Psoas muscle (tissue), 8 donors: ENCODE data around the gene SVOPL. TPM values are rescaled to one million over a fixed set of nuclear protein-coding genes. Genes with fewer than 3 reads are reported as not detected.

Source experiments
- ATAC-seq, 4 donors: fragments of 200-7000 bp; cut with Tn5 transposase; one replicate each; pipeline ENCODE4 v1.9.1; 2020; ENCODE audit warnings: moderate library complexity in 3 of 4, mild to moderate bottlenecking in 2 of 4
- DNase-seq, 2 donors: peaks; one replicate each; pipeline ENCODE4 v3.0.0-alpha.2; 2020
- H3K27ac ChIP-seq: fragments of 200-600 bp; one replicate; pipeline ENCODE4 v1.8.0; 2022
- H3K27me3 ChIP-seq, 3 donors: fragments of 200-600 bp in 1 of 3; one replicate each; pipeline versions ENCODE4 v1.6.1 to v1.8.0; 2013 to 2022; ENCODE audit warnings: low read length in 2 of 3, mild to moderate bottlenecking in 2 of 3, moderate library complexity in 1 of 3; ENCODE audit not compliant: insufficient read depth in 3 of 3
- H3K36me3 ChIP-seq, 2 donors: fragments of 200-600 bp in 1 of 2; one replicate each; pipeline versions ENCODE4 v1.6.1 to v1.8.0; 2013 to 2022; ENCODE audit warnings: low read depth in 1 of 2, mild to moderate bottlenecking in 1 of 2, moderate library complexity in 1 of 2; ENCODE audit not compliant: insufficient read depth in 1 of 2
- H3K4me1 ChIP-seq: fragments of 200-600 bp; one replicate; pipeline ENCODE4 v1.8.0; 2022
- H3K4me3 ChIP-seq: fragments of 200-600 bp; one replicate; pipeline ENCODE4 v1.8.0; 2022; ENCODE audit warnings: mild to moderate bottlenecking
- H3K9me3 ChIP-seq: fragments of 200-600 bp; one replicate; pipeline ENCODE4 v1.8.0; 2022
- WGBS, 3 donors: extraction: QIAGEN DNeasy Blood & Tissue Kit; methylation state at CpG; one replicate each; pipeline versions ENCODE4 v1.1.6 to v1.1.7; 2013; 5-methylcytosine and 5-hydroxymethylcytosine counted together
- intact Hi-C, 2 donors: fragments of 100-400 bp; cut with DNase I; formaldehyde crosslinking; loops; one replicate each; pipeline versions ENCODE4 v1.11.0 to v1.14.2; 2022
- polyA plus RNA-seq, 3 donors: library from polyadenylated mRNA; stranded (reverse); fragments of 200-250 nt; gene quantifications; one replicate each; pipeline ENCODE4 v1.2.3, GENCODE V29; 2013
- total RNA-seq, 4 donors: library from RNA; stranded (reverse); fragmentation: NEBNext Ultra II Directional in 2 of 4; extraction: Animal tissue kit (Norgen Biotek cat#: 25700) in 2 of 4; gene quantifications; one replicate each; pipeline versions ENCODE4 v1.2.1 to v1.2.4, GENCODE V29; 2021 to 2023
- TF ChIP-seq, protein P1 (sequence below): fragments of 200-600 bp; IDR thresholded peaks from one replicate; pipeline ENCODE4 v1.8.0; 2022; ENCODE audit warnings: antibody characterized with exemption
- donor health status: healthy with polysubstance abuse.
- donor health status: DM: no; HTN: no; CAD: no; lungs with moderate emphysema.
- donor health status: Bipolar disorder and iron deficiency.
- donor health status: healthy.
- donor health status: DM: yes; HTN: yes; CAD: no.
- donor health status: DM: no; HTN: no; CAD: no.
- donor health status: DM: no; HTN: no; CAD: no.
- donor health status: DM: yes; HTN: yes; CAD: no.

The SVOPL gene
- total and polyA plus RNA-seq, 7 donors = 0.01 TPM; not detected in 6

DNA sequence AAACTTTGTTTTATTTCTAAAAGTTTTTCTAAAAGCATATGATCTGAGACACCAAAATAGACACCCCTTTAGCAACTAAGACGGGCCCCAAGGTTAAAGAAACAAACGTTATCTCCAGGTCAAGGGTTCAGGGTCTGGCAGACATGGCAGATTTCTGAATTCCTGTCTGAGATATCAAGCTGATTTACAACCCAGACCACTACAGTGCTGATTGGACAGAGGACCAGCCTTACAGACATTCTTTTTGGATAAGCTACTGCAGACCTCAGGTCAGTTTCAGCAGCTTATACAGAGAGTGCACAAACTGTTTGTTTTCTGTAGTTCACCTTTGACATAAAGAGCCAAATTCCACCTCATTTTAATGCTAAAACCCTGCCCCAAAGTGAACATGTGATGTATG, 34.8 kb downstream of the SVOPL start:
- ATAC-seq (no peak), DNase-seq (no peak)
- H3K27me3 ChIP-seq = peaks cover 0 to 22% (median 3%) of the 10 kb centered on the region in 3 donors
- no peaks in the 10 kb centered on the region for H3K4me1 ChIP-seq
- TF ChIP-seq, protein P1, sequence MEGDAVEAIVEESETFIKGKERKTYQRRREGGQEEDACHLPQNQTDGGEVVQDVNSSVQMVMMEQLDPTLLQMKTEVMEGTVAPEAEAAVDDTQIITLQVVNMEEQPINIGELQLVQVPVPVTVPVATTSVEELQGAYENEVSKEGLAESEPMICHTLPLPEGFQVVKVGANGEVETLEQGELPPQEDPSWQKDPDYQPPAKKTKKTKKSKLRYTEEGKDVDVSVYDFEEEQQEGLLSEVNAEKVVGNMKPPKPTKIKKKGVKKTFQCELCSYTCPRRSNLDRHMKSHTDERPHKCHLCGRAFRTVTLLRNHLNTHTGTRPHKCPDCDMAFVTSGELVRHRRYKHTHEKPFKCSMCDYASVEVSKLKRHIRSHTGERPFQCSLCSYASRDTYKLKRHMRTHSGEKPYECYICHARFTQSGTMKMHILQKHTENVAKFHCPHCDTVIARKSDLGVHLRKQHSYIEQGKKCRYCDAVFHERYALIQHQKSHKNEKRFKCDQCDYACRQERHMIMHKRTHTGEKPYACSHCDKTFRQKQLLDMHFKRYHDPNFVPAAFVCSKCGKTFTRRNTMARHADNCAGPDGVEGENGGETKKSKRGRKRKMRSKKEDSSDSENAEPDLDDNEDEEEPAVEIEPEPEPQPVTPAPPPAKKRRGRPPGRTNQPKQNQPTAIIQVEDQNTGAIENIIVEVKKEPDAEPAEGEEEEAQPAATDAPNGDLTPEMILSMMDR = no peak
- H3K9me3 ChIP-seq = no peaks in the 10 kb centered on the region
- no peak overlapping the region for H3K4me3 ChIP-seq
- WGBS, 3 donors = 12 to 20% (median 14%) methylated on average over 2 of the region's 2 CpGs
- H3K27ac ChIP-seq = no peak overlapping the region
- no peaks in the 10 kb centered on the region for H3K36me3 ChIP-seq
- intact Hi-C loops = no loop called here

DNA sequence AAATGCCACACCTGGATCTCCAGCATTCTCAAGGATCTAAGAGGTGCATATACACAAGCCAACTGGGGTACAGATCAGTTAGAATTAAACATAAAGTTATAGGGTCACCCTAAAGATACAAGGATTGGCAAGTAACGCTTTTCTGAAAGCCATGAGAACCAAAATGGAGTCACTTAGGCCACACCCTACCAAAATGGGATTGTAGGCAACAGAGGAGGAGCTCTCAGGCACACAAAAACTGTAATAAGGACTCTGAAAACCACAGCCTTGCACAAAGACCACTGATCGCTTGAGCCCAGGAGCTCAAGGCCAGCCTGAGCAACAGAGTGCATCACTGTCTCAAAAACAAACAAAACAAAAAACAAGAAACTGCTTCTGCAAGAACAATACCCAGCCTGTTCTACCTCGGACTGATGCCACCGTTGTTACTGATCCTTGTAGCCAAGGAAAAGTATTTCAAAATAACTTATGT, 35.5 kb downstream of the SVOPL start:
- DNase-seq = no peak
- H3K4me3 ChIP-seq = no peak overlapping the region
- H3K27ac ChIP-seq = no peak overlapping the region
- TF ChIP-seq, protein P1 = no peak
- no peaks in the 10 kb centered on the region for H3K36me3 ChIP-seq
- no peak for ATAC-seq
- peaks cover 0 to 27% (median 3%) of the 10 kb centered on the region in 3 donors for H3K27me3 ChIP-seq
- no peaks in the 10 kb centered on the region for H3K9me3 ChIP-seq
- 59 to 68% (median 63%) methylated on average over 4 of the region's 4 CpGs for WGBS, 3 donors
- intact Hi-C loops = no loop called here
- no peaks in the 10 kb centered on the region for H3K4me1 ChIP-seq

DNA sequence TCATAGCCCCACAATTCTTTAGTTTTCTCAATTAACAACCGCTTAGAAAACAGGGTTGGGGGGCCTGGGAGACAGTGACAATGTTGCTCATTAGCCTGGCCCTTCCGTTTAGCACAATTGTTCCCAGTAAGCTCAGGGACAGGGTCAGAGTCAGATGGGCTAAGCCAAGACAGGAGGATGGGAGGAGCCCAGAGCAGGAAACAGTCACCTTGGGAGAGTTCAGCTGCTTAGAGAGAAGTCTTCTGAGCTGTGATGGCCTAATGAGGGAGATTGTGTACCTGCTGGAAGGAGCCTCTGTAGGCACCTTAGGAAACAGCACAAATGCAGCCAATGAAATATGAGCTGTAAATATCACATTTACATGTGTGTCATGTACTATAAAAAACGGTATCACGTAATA, 35.9 kb downstream of the SVOPL start:
- ATAC-seq (no peak), DNase-seq (no peak)
- 43 to 52% (median 51%) methylated on average over 4 of the region's 4 CpGs for WGBS, 3 donors
- Histone ChIP-seq H3K27ac (no peak overlapping the region), H3K27me3 (peaks cover 0 to 27% (median 3%) of the 10 kb centered on the region in 3 donors), H3K9me3 (no peaks in the 10 kb centered on the region), H3K4me1 (no peaks in the 10 kb centered on the region), H3K36me3 (no peaks in the 10 kb centered on the region), H3K4me3 (no peak overlapping the region)
- TF ChIP-seq, protein P1 = no peak
- intact Hi-C loops = no loop called here

DNA sequence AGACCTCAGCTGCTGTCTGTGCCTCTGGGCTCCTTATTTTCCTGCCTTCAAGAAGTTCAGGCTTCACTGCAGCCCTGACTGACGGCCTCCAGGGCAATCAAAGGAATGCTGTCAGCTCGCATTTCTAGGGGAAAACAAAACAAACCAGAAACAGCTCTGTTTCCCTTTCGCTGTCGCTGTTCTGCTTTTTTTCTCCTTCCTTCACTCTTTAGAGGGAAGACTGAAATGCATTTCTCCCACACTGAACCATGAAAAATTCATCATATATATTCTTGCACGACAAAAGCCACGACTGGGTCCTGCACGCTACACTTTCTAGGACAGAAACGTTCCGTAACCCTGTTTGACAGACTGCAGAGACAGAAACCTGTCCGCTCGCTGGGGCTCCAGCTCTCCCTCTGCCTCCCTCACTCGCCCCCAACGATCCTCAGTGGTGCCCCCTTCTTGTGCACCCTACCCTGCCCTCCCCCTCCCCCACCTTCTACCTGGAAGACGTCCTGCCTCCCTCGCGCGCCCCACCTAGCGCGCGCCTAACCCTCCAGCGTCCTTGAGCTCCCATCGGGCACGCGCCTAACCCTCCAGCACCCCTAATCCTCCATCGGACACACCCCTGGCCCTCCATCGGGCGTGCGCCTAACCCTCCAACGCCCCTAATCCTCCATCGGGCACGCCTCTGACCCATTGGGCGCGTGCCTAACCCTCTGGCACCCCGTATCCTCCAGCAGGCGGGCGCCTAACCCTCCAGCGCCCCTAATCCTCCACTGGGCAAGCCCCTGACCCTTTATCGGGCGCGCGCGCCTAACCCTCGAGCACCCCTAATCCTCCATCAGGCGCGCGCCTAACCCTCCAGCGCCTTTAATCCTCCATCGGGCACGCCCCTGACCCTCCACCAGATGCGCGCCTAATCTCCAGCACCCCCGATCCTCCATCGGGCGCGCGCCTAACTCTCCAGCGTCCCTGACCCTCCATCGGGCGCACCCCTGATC, 37.1 kb downstream of the SVOPL start:
- no peaks in the 10 kb centered on the region for H3K9me3 ChIP-seq
- peaks cover 0 to 27% (median 3%) of the 10 kb centered on the region in 3 donors for H3K27me3 ChIP-seq
- H3K4me3 ChIP-seq = peak overlapping the region; percentile 47
- no peaks in the 10 kb centered on the region for H3K36me3 ChIP-seq
- WGBS, 3 donors = 30 to 38% (median 30%) methylated on average over 59 of the region's 59 CpGs
- peak in 1 of 2 donors; percentile 51 for DNase-seq
- no peaks in the 10 kb centered on the region for H3K4me1 ChIP-seq
- no peak overlapping the region for H3K27ac ChIP-seq
- no peak for ATAC-seq
- TF ChIP-seq, protein P1 = no peak
- intact Hi-C loops = no loop called here
